SK-N-MC (cell line): ENCODE measurements around the gene NACAD.
"Not testable (repeated sequence)": the region's sequence is repeated elsewhere in the genome, so short reads cannot be mapped to it uniquely, and the experiment has no call there.

ENCODE experiments used
- DNase-seq: peaks from one replicate; pipeline ENCODE4 v3.0.0-alpha.2; 2011; ENCODE audit warnings: low read depth, low spot score
- H3K27ac ChIP-seq: fragments of 200-600 bp; sonication (generic); 2 replicates; pipeline ENCODE4 v1.5.1; 2016; ENCODE audit warnings: mixed run types
- H3K36me3 ChIP-seq: fragments of 200-600 bp; sonication (generic); 2 replicates; pipeline ENCODE4 v1.6.1; 2017; ENCODE audit warnings: antibody characterized with exemption, low read length, mixed read lengths; ENCODE audit not compliant: insufficient read depth
- H3K4me3 ChIP-seq: fragments of 200-600 bp; sonication (generic); 2 replicates; pipeline ENCODE4 v1.5.1; 2016
- H3K9ac ChIP-seq: fragments of 200-600 bp; sonication (generic); 2 replicates; pipeline ENCODE4 v1.8.0; 2017; ENCODE audit warnings: mixed run types, mixed read lengths; ENCODE audit not compliant: insufficient read length
- H3K9me3 ChIP-seq: fragments of 200-600 bp; sonication (generic); 2 replicates; pipeline ENCODE4 v1.6.1; 2017; ENCODE audit warnings: low read depth, mild to moderate bottlenecking, antibody characterized with exemption, low read length, moderate library complexity, mixed read lengths
- EZH2 ChIP-seq: fragments of 200-600 bp; sonication (generic); IDR thresholded peaks from one replicate; pipeline ENCODE4 v1.6.1; 2017; ENCODE audit warnings: antibody characterized with exemption
- FOXP2 ChIP-seq: optimal IDR thresholded peaks from 2 replicates; pipeline ENCODE3; 2011; ENCODE audit warnings: mild to moderate bottlenecking, moderate library complexity; ENCODE audit not compliant: insufficient read depth; ENCODE audit errors: extremely low read length, control extremely low read depth
- POLR2AphosphoS5 ChIP-seq: IDR thresholded peaks from 2 replicates; pipeline ENCODE4 v1.6.1; 2012; ENCODE audit warnings: mild to moderate bottlenecking, low read depth, low read length, borderline replicate concordance

NACAD gene

DNA sequence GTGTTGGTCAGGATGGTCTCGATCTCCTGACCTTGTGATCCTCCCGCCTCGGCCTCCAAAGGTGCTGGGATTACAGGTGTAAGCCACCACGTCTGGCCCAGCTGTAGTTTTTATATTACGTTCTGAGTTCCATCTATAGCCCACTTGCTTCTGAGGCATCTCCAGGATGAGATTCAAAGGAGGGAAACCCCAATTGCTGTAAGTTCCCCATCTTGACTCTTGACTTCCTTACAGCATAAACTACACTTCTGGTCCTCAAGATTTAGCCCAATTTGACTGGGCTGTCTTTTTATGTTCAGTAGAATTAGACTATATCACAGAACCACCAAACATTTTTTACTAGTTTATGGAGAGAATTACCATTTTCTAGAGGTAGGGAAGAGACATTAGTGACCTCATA, 44.4 kb downstream of the NACAD start:
- TF ChIP-seq FOXP2 (no peak), POLR2AphosphoS5 (no peak), EZH2 (no peak)
- Histone ChIP-seq H3K9ac (no peak overlapping the region), H3K36me3 (peaks cover 4% of the 10 kb centered on the region)

GRCh38 chr7:45039106-45039505, 49.7 kb downstream of the NACAD start:
- Histone ChIP-seq H3K27ac (no peak overlapping the region), H3K36me3 (peaks cover 16% of the 10 kb centered on the region), H3K9ac (no peak overlapping the region), H3K4me3 (no peak overlapping the region), H3K9me3 (no peaks in the 10 kb centered on the region)
- DNase-seq, result no peak
- TF ChIP-seq FOXP2, result no peak

More for the DNA sequence above, 44.4 kb downstream of the NACAD start:
- H3K9me3 ChIP-seq, result no peaks in the 10 kb centered on the region
- H3K4me3 ChIP-seq, result no peak overlapping the region
- no peak for DNase-seq
- no peak overlapping the region for H3K27ac ChIP-seq

- Histone ChIP-seq H3K9ac (no peak overlapping the region), H3K27ac (no peak overlapping the region), H3K4me3 (no peak overlapping the region), H3K9me3 (no peaks in the 10 kb centered on the region), H3K36me3 (peaks cover 12% of the 10 kb centered on the region; the same call in 1 of the 2 replicates)
- no peak for DNase-seq
- TF ChIP-seq FOXP2 (no peak), POLR2AphosphoS5 (no peak), EZH2 (no peak)
Observed at GRCh38 chr7:45037876-45038275, 50.9 kb downstream of the NACAD start.

DNA sequence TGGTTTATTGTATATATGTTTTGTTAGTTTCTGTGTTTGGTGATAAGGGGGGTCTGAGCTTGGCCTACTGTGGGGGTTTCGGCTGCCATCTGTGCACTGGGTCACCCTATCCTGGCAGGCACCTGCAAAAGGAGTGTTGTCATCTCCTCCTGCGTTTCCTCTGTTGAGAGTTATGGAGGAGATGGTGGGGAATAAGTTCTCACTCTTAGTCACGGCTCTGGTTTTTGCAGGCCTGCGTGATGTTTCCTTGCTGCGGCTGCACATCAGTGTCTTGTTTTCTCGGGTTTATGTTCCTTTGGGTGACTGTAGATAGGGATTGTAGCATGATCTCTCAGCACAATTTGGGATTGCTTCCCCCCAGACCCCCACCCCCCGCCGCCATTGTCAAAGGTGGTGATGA, 52.0 kb downstream of the NACAD start:
- no peak for DNase-seq
- peaks cover 12% of the 10 kb centered on the region; the same call in 1 of the 2 replicates for H3K36me3 ChIP-seq
- no peak overlapping the region for H3K27ac ChIP-seq
- no peaks in the 10 kb centered on the region for H3K9me3 ChIP-seq
- H3K4me3 ChIP-seq, result no peak overlapping the region
- no peak overlapping the region for H3K9ac ChIP-seq
- TF ChIP-seq POLR2AphosphoS5 (no peak), FOXP2 (no peak)

- Histone ChIP-seq H3K36me3 (peaks cover 12% of the 10 kb centered on the region; the same call in 1 of the 2 replicates), H3K27ac (no peak overlapping the region)
- TF ChIP-seq POLR2AphosphoS5 (no peak), FOXP2 (no peak), EZH2 (no peak)
Observed at GRCh38 chr7:45036317-45036716, 52.5 kb downstream of the NACAD start.

DNA sequence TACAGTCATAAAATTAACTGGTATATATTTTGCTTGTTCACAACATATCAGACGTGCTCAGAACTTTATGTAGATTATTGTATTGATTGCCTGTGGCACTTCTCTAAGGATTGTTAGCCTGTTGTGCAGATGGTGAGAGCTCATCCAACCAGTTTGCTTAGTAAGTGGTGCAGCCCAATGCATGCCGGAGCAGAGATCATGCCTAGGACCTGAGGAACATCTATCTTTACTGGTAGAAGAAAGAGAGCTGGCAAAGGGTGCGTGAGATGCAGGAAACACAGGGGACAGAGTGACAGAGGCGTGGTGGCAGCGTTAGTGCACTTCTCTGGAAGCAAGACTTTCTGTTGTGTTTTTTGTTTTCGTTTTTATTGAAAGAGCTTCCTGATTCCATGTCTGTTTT, 52.9 kb downstream of the NACAD start:
- no peak overlapping the region for H3K27ac ChIP-seq
- no peak for TF ChIP-seq POLR2AphosphoS5
- no peak for TF ChIP-seq EZH2
- no peak for TF ChIP-seq FOXP2
- DNase-seq, result no peak
- no peak overlapping the region for H3K4me3 ChIP-seq
- no peaks in the 10 kb centered on the region for H3K9me3 ChIP-seq
- H3K36me3 ChIP-seq, result peaks cover 12% of the 10 kb centered on the region; the same call in 1 of the 2 replicates
- no peak overlapping the region for H3K9ac ChIP-seq

More at GRCh38 chr7:45036317-45036716, 52.5 kb downstream of the NACAD start:
- Histone ChIP-seq H3K9me3 (no peaks in the 10 kb centered on the region), H3K4me3 (no peak overlapping the region), H3K9ac (no peak overlapping the region)
- DNase-seq, result no peak

- TF ChIP-seq POLR2AphosphoS5 (no peak), EZH2 (no peak), FOXP2 (no peak)
- Histone ChIP-seq H3K27ac (no peak overlapping the region), H3K4me3 (no peak overlapping the region), H3K9me3 (no peaks in the 10 kb centered on the region), H3K36me3 (peaks cover 12% of the 10 kb centered on the region; the same call in 1 of the 2 replicates), H3K9ac (no peak overlapping the region)
- no peak for DNase-seq
Observed at GRCh38 chr7:45035371-45035770, 53.4 kb downstream of the NACAD start.

- H3K4me3 ChIP-seq, H3K9ac ChIP-seq, H3K27ac ChIP-seq, H3K9me3 ChIP-seq, DNase-seq: not testable (repeated sequence)
- H3K36me3 ChIP-seq, result peaks cover 12% of the 10 kb centered on the region; the same call in 1 of the 2 replicates
Observed at GRCh38 chr7:45034710-45035109, 54.1 kb downstream of the NACAD start.

- no peak overlapping the region for H3K27ac ChIP-seq
- H3K4me3 ChIP-seq, result no peak overlapping the region
- no peak for DNase-seq
- TF ChIP-seq FOXP2, result no peak
- TF ChIP-seq POLR2AphosphoS5, result no peak
- TF ChIP-seq EZH2, result no peak
- no peaks in the 10 kb centered on the region for H3K9me3 ChIP-seq
- H3K36me3 ChIP-seq, result peaks cover 8% of the 10 kb centered on the region; the same call in 1 of the 2 replicates
- no peak overlapping the region for H3K9ac ChIP-seq
Observed at GRCh38 chr7:45033931-45034290, 54.9 kb downstream of the NACAD start.
